NCI-H2227 (cell line): ENCODE results near the gene C14orf119.
A peak's percentile ranks its signal among the peaks of the same experiment; 100 is the strongest.
"Not testable (repeated sequence)": the region's sequence is repeated elsewhere in the genome, so short reads cannot be mapped to it uniquely, and the experiment has no call there.

ENCODE experiments used
- DNase-seq: peaks from one replicate; lab custom pipeline; 2025; ENCODE audit not compliant: unreplicated experiment; lab: John Stamatoyannopoulos, UW

C14orf119 gene

GRCh38 chr14:23108169-23108568 lies 12.9 kb downstream of the C14orf119 start:
- DNase-seq, result not testable (repeated sequence)

GRCh38 chr14:23109769-23110168 lies 14.5 kb downstream of the C14orf119 start:
- no peak for DNase-seq

- DNase-seq, result no peak
Measured at GRCh38 chr14:23110579-23111365, 15.5 kb downstream of the C14orf119 start.

- DNase-seq, result no peak
Measured at GRCh38 chr14:23112359-23113178, 17.3 kb downstream of the C14orf119 start.

GRCh38 chr14:23113431-23114119 lies 18.3 kb downstream of the C14orf119 start:
- DNase-seq, result no peak

GRCh38 chr14:23114120-23114458 lies 18.8 kb downstream of the C14orf119 start:
- no peak for DNase-seq

GRCh38 chr14:23114669-23115038 lies 19.3 kb downstream of the C14orf119 start:
- DNase-seq, result no peak

GRCh38 chr14:23115039-23115731 lies 19.9 kb downstream of the C14orf119 start:
- DNase-seq, result no peak

- no peak for DNase-seq
Measured at GRCh38 chr14:23115918-23116317, 20.6 kb downstream of the C14orf119 start.

- DNase-seq, result no peak
Measured at GRCh38 chr14:23117371-23118020, 22.2 kb downstream of the C14orf119 start.

- DNase-seq, result no peak
Measured at GRCh38 chr14:23118506-23119362, 23.4 kb downstream of the C14orf119 start, which contains the start of gene CEBPE. Gene CEBPE, minus strand, starts transcription at chr14:23119255. Its CDS starts 164 bp downstream, at chr14:23119091.

- no peak for DNase-seq
Measured at GRCh38 chr14:23119363-23120327, 24.3 kb downstream of the C14orf119 start.

- DNase-seq, result peak; percentile 92
Measured at GRCh38 chr14:23120541-23121251, 25.4 kb downstream of the C14orf119 start.

- no peak for DNase-seq
Measured at GRCh38 chr14:23121361-23121771, 26.1 kb downstream of the C14orf119 start.

- no peak for DNase-seq
Measured at GRCh38 chr14:23122086-23122485, 26.8 kb downstream of the C14orf119 start.

GRCh38 chr14:23123419-23123818 lies 28.1 kb downstream of the C14orf119 start:
- peak; percentile 72 for DNase-seq

- no peak for DNase-seq
Measured at GRCh38 chr14:23124337-23124954, 29.1 kb downstream of the C14orf119 start.
